ENCODE results near the gene EPHA8.

EPHA8 gene

DNA sequence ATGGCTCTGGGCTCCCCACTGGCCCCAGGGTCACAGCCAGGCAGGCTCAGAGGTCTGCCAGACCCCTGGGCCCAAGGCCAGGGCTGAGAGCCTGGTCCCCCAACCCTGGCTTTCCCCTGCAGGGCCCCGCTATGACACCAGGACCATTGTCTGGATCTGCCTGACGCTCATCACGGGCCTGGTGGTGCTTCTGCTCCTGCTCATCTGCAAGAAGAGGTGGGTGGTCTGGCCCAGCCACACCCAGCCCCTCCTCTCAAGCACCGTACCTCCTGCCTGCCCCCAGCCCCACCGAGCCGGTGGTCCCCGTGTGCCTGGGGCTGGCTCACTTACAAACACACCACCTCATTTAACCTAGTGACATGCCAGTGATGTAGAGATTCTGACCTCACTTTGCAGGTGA, 31.8 kb downstream of the EPHA8 start:
- H3K9ac ChIP-seq (ENCODE audit: low read length): no peak overlapping the region
- no peaks in the 10 kb centered on the region for H3K79me2 ChIP-seq (ENCODE audit: low read length)
- H3K9me2 ChIP-seq (replicated peaks; ENCODE audit: insufficient read depth, low read length): no peaks in the 10 kb centered on the region
- H3F3A ChIP-seq (ENCODE audit: insufficient read depth, low read length): no peaks in the 10 kb centered on the region
- no peak overlapping the region for H3K4me3 ChIP-seq (ENCODE audit: low read length)
- no peaks in the 10 kb centered on the region for H3K9me3 ChIP-seq (replicated peaks; ENCODE audit: insufficient read depth, low read length)
- TF ChIP-seq EZH2 (optimal IDR thresholded peaks at IDR 0.05; ENCODE audit: low read depth, low read length) (no peak), EZH2phosphoT487 (IDR thresholded peaks at IDR 0.05; ENCODE audit: low read length) (no peak)
- TF ChIP-seq, protein P1, sequence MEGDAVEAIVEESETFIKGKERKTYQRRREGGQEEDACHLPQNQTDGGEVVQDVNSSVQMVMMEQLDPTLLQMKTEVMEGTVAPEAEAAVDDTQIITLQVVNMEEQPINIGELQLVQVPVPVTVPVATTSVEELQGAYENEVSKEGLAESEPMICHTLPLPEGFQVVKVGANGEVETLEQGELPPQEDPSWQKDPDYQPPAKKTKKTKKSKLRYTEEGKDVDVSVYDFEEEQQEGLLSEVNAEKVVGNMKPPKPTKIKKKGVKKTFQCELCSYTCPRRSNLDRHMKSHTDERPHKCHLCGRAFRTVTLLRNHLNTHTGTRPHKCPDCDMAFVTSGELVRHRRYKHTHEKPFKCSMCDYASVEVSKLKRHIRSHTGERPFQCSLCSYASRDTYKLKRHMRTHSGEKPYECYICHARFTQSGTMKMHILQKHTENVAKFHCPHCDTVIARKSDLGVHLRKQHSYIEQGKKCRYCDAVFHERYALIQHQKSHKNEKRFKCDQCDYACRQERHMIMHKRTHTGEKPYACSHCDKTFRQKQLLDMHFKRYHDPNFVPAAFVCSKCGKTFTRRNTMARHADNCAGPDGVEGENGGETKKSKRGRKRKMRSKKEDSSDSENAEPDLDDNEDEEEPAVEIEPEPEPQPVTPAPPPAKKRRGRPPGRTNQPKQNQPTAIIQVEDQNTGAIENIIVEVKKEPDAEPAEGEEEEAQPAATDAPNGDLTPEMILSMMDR (IDR thresholded peaks at IDR 0.05; ENCODE audit: low read length): no peak
- DNase-seq: no peak
- no peak overlapping the region for H3K27ac ChIP-seq (ENCODE audit: low read length)
- H3K4me2 ChIP-seq (ENCODE audit: low read depth, low read length): no peak overlapping the region
- H2AFZ ChIP-seq (ENCODE audit: low read length): no peak overlapping the region
- H3K4me1 ChIP-seq (ENCODE audit: low read length): no peaks in the 10 kb centered on the region
- H3K27me3 ChIP-seq (replicated peaks; ENCODE audit: insufficient read depth, low read length): peaks cover 89% of the 10 kb centered on the region
- H4K20me1 ChIP-seq (ENCODE audit: insufficient read depth, low read length): no peaks in the 10 kb centered on the region
- H3K36me3 ChIP-seq (replicated peaks; ENCODE audit: insufficient read depth, low read length): no peaks in the 10 kb centered on the region

DNA sequence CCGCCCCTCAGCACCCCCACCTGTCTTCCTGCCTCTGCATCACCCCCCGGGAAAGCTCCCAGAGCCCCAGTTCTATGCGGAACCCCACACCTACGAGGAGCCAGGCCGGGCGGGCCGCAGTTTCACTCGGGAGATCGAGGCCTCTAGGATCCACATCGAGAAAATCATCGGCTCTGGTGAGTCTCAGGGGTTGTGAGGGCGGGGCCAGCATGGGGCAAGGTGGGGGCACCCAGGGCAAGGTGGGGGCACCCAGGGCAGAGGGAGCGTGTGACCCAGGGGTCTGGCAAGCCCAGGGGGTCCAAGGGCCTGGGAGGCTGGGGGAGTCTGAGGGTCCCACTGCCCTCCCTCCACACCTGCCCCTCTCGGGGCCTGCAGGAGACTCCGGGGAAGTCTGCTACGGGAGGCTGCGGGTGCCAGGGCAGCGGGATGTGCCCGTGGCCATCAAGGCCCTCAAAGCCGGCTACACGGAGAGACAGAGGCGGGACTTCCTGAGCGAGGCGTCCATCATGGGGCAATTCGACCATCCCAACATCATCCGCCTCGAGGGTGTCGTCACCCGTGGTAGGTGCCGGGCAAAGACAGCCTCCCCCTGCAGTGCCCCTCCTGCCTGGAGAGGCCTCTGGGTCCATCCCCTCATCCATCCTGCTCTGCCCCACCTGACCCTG, 34.1 kb downstream of the EPHA8 start:
- no peaks in the 10 kb centered on the region for H3K9me2 ChIP-seq (replicated peaks; ENCODE audit: insufficient read depth, low read length)
- H3F3A ChIP-seq (ENCODE audit: insufficient read depth, low read length): no peaks in the 10 kb centered on the region
- no peaks in the 10 kb centered on the region for H3K9me3 ChIP-seq (replicated peaks; ENCODE audit: insufficient read depth, low read length)
- no peak overlapping the region for H3K27ac ChIP-seq (ENCODE audit: low read length)
- H2AFZ ChIP-seq (ENCODE audit: low read length): no peak overlapping the region
- TF ChIP-seq EZH2 (optimal IDR thresholded peaks at IDR 0.05; ENCODE audit: low read depth, low read length) (no peak), EZH2phosphoT487 (IDR thresholded peaks at IDR 0.05; ENCODE audit: low read length) (no peak)
- TF ChIP-seq, protein P1 (IDR thresholded peaks at IDR 0.05; ENCODE audit: low read length): no peak
- DNase-seq: no peak
- H3K36me3 ChIP-seq (replicated peaks; ENCODE audit: insufficient read depth, low read length): no peaks in the 10 kb centered on the region
- no peaks in the 10 kb centered on the region for H3K79me2 ChIP-seq (ENCODE audit: low read length)
- H3K4me3 ChIP-seq (ENCODE audit: low read length): no peak overlapping the region
- peaks cover 89% of the 10 kb centered on the region for H3K27me3 ChIP-seq (replicated peaks; ENCODE audit: insufficient read depth, low read length)
- no peak overlapping the region for H3K9ac ChIP-seq (ENCODE audit: low read length)
- H4K20me1 ChIP-seq (ENCODE audit: insufficient read depth, low read length): no peaks in the 10 kb centered on the region
- no peak overlapping the region for H3K4me2 ChIP-seq (ENCODE audit: low read depth, low read length)
- no peaks in the 10 kb centered on the region for H3K4me1 ChIP-seq (ENCODE audit: low read length)

DNA sequence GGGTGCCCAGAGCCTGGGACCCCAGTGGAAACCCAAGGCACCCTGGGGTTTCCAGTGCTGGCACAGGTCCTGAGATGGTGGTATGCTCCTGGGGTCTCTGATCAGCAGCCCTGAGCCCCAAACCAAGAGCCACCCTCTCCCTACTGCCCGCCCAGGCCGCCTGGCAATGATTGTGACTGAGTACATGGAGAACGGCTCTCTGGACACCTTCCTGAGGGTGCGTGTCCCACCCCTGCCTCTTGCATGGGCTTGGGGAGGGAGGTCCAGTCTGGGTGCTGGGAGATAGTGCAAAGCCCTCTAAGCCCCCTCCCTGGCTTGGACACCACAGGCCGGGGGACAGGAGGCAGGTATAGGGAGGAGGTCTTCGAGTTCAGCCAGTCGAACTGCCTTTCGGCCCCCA, 34.7 kb downstream of the EPHA8 start:
- TF ChIP-seq, protein P1 (IDR thresholded peaks at IDR 0.05; ENCODE audit: low read length): no peak
- TF ChIP-seq EZH2phosphoT487 (IDR thresholded peaks at IDR 0.05; ENCODE audit: low read length): no peak
- no peak for TF ChIP-seq EZH2 (optimal IDR thresholded peaks at IDR 0.05; ENCODE audit: low read depth, low read length)
- Histone ChIP-seq H3K79me2 (ENCODE audit: low read length) (no peaks in the 10 kb centered on the region), H3K4me2 (ENCODE audit: low read depth, low read length) (no peak overlapping the region), H3F3A (ENCODE audit: insufficient read depth, low read length) (no peaks in the 10 kb centered on the region), H3K9me2 (replicated peaks; ENCODE audit: insufficient read depth, low read length) (no peaks in the 10 kb centered on the region), H3K9ac (ENCODE audit: low read length) (no peak overlapping the region), H3K4me1 (ENCODE audit: low read length) (no peaks in the 10 kb centered on the region), H3K27me3 (replicated peaks; ENCODE audit: insufficient read depth, low read length) (peaks cover 90% of the 10 kb centered on the region), H4K20me1 (ENCODE audit: insufficient read depth, low read length) (no peaks in the 10 kb centered on the region), H3K9me3 (replicated peaks; ENCODE audit: insufficient read depth, low read length) (no peaks in the 10 kb centered on the region), H3K4me3 (ENCODE audit: low read length) (no peak overlapping the region), H2AFZ (ENCODE audit: low read length) (no peak overlapping the region), H3K36me3 (replicated peaks; ENCODE audit: insufficient read depth, low read length) (no peaks in the 10 kb centered on the region), H3K27ac (ENCODE audit: low read length) (no peak overlapping the region)
- DNase-seq: no peak

Measured in MM.1S (cell line).